Esophagus squamous epithelium (tissue), 4 donors: ENCODE results near the gene SOX11.

ENCODE experiments used
- CTCF ChIP-seq, 6 experiments: fragments of 450-650 bp in 4 of 6; fragments of 200-600 bp in 2 of 6; sonication (generic) in 2 of 6; IDR thresholded peaks; one replicate each; pipeline ENCODE4 v1.5.1; 2016 to 2019; ENCODE audit warnings: antibody characterized with exemption in 6 of 6, mild to moderate bottlenecking in 4 of 6, moderate library complexity in 4 of 6
- POLR2A ChIP-seq, 4 donors: fragments of 450-650 bp; IDR thresholded peaks; one replicate each; pipeline ENCODE4 v1.6.1; 2017; ENCODE audit warnings: antibody characterized with exemption in 4 of 4, mild to moderate bottlenecking in 4 of 4, moderate library complexity in 3 of 4

DNA sequence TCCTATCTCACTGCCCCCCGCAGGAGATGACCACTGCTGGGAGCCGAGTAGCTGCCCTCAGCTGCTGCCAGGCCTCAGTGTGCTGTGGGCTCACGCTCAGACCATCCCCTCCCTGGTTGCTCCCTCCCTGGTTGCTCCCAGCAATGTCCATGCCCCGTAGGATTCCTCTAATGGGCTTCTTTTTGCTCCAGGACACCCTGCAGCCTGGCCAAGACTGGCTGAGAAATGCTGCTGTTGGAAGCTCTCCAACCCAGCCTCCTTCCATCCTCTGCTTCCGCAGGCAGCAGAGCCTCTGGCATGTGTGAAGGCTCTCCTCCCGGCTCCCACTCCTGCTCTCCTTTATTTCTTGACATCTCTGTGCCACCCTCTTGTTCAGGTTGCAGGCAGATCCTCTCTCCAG, 48.6 kb downstream of the SOX11 start:
- TF ChIP-seq CTCF (IDR thresholded peaks at IDR 0.05) (no peak), POLR2A (IDR thresholded peaks at IDR 0.05) (no peak)
